Inflammatory macrophage (primary cell): Measurements from ENCODE around the gene RAB3B.

ENCODE experiments used
- DNase-seq, 2 donors: peaks; one replicate each; pipeline ENCODE4 v3.0.0-alpha.2; 2020 to 2022

Gene RAB3B

GRCh38 chr1:51956528-51957509 lies 33.7 kb downstream of the RAB3B start:
- DNase-seq, result no peak

DNA sequence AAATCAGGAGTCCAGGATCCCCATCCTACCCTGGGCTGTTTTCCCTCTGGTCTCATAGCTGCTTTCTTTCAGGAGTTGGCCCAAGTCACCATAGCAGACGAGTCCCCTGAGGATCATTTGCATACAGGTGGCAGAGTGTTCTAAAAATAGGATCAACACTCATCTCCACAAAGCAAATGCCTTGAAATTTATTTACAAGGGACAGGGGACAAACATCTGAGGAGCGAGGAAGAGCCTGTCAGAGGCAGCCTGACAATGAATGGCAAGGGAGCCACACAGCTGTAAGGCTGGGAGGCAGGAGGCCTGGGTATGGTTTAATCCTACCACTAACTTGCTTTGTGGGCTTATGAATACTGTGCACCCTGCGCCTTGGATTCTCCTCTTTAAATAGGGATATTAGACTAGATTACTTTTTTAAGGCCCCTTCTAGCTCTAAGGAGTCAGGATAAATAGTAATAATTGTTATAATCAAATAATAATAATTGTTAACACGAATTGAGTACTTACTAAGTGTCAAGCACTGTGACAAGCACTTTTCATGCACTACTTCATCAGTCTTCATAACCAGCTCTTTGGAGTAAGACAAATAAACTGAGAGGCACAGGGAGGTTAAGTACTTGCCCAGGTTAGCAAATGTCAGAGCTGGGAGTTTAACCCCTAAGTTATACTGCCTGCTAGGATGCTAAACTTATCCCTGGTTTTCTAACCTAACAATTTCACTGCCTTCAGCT lies 34.5 kb downstream of the RAB3B start:
- DNase-seq, result no peak

- no peak for DNase-seq
Observed at GRCh38 chr1:51954783-51955182, 35.7 kb downstream of the RAB3B start.

DNA sequence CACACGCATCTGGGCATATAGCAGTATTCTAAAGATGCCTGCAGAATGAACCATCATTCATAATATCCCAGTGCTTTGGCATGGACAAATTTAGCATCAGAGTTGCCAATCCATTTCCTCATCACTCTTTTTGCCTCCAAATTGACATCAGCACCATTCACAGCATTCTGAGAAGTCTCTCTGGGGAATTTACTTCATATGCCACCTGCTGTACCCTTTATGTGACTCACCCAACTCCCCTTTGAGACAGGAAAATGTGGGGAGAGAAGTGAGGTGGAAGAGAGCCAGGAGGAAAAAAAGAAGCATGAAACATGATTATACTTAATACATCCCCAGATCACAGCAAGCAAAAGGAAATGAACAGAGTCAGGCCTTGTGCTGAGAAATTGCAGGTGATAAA lies 37.4 kb downstream of the RAB3B start:
- no peak for DNase-seq

DNA sequence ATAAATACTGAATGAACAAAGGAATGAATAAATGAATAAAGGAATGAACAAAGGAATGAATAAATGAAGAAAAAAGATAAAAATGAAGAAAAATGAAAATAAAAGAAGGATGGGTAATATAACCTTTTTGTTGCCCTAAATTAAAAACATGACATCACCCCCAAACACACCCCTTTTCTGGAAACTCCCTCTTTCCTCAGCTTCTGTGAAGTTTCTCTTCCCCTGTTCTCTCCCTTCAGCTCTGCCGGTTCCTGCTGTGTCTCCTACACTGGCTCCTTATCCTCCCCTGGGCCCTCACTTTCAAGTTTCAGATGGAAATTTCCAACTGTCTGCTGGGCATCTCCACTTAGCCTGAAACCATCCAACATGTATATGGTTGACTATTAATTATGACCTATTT lies 37.9 kb downstream of the RAB3B start:
- DNase-seq, result no peak

DNA sequence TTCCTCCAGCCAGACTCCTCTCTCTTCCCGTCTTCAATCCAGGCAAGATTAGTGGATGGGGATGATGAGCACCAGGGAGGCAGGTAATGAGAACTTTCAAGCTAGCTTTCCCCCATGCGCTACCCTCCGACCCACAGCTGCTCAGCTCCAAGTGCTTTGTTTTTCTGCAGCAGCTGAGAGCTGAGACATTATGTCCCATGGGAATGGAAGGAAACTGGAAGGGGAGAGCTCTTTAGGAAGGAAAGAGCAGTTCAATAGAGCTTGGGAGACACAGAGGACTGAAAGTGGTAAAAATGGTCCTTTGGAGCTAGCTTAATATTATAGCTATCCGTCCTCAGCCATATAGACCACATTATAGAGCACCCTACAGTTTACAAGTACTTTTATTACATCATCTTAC lies 39.8 kb downstream of the RAB3B start:
- DNase-seq, result no peak

GRCh38 chr1:51949014-51949702 lies 41.3 kb downstream of the RAB3B start:
- no peak for DNase-seq

- DNase-seq, result no peak
Observed at GRCh38 chr1:51948491-51948915, 42.0 kb downstream of the RAB3B start.

DNA sequence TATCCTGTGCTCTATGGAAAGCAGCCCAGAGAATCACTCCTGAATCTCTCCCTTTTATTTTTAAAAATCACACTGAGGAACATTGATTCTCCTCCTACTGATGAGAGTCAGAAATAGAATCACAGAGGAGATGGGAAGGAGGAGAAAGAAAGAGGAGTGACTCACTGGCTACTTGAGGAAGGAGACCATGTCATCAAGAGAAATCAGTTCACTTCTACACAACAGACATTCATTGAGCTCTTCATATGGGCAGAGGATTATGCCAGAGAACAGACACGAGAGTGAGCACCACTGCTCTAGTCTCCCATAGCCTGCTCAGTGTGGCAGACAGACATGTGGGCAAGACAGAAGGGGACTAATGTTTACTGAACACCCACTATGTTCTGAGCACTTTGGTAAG lies 44.2 kb downstream of the RAB3B start:
- DNase-seq, result no peak

DNA sequence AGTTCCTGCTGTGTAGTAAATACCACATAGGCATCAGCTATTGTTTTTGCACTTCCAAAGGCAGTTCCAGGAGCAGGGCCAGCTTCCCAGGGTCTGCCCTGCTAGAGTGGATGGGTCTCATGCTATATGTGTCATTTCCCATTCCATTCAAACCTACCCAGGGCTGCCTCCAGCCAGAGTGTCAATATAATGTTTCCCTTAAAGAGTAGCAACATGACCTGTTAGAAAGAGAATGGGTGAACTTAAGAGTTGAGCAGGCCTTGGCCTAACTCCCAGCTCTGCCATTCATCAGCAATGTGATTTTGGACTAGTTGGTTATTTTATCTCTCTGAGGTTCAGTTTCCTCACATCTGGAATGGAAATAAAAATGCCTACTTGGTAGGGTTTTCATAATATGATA lies 44.9 kb downstream of the RAB3B start:
- DNase-seq, result no peak

DNA sequence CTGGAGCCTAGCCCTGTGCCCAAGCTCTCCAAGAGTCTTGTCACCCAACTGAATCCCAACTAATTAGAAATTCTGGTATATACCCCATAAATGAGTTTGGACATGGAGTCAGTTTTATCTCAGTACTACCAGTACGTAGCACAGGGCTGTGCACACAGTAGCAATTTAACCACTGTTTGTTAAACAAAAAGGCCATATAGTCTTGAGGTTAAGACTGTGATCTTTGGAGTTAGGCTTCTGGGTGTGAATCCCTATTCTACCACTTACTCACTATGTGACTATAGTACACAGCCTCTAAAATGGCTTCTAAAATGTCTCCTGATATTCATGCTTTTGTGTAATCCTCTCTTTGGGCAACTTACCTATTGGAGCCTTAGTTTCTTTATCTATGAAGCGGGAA lies 48.2 kb downstream of the RAB3B start:
- no peak for DNase-seq

DNA sequence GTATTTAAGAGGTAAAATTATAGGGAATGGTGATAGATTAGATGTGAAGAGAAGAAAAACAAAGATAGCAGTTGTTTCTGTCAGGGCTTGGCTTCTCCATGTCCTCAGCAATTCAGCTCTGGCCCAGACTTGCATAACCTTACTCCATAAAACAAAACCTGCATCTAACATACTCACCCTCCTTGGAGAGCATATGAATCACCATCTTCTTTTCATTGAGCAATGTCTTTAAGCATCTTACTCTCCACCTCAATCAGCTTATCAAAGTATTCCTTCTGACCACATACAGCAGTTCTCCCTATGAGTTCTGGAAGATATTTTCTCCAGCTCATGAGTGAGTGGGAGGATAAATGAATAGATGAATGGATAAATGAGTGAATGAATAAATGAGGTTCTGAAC lies 49.0 kb downstream of the RAB3B start:
- no peak for DNase-seq

DNA sequence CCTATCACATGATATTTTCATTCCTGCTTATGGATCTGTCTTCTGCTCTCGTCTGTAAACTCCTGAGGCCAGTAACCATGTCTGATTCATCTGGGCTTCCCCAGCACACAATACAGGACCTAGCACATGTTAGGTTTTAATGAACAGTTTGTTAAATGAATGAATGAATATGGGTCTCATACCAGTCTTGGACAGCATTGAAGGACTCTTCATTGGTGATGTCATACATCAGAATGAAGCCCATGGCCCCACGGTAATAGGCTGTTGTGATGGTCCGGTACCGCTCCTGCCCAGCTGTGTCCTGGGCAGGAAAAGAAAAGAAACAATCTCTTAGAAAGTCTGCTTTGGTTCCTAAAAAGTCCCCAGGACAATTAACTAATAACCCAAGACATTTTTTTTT lies 53.4 kb downstream of the RAB3B start:
- no peak for DNase-seq

- no peak for DNase-seq
Observed at GRCh38 chr1:51936531-51936930, 54.0 kb downstream of the RAB3B start.

GRCh38 chr1:51933344-51933743 lies 57.2 kb downstream of the RAB3B start:
- DNase-seq, result no peak

DNA sequence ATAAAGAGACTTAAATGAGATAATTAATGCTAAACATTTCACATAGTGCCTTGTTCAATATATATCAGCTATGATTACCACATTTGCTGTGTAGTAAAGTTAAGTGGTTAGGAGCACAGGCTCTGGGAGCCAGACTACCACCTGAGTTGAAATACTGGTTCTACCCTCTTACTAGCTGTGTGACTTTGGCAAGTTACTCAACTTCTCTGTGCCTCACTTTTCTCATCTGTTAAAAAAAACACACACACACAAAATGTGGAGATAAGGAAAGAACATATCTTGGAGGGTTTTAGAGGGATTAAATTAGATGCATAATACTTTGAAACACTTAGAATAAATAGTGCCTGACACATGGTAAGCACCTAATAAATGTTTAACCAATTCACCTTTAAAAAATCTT lies 60.2 kb downstream of the RAB3B start:
- no peak for DNase-seq

DNA sequence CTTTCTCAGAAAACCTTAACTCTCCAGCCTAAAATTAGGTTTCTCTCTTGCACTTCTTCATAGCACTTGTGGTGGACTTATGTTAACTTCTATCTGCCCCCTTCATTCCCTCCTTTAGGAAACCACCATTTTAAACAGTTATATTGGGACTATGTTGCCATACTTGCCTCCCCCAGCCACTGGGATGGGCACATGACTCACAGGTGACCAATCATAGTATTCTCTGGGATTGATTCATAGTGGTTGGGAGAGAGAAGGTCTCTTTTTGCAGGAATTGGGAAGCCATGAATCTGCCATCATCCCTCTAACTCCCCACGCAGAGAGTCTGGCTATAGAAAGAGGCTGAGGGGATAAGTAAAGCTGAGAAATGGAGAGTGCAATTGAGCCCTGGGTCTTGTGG lies 61.6 kb downstream of the RAB3B start:
- DNase-seq, result no peak

DNA sequence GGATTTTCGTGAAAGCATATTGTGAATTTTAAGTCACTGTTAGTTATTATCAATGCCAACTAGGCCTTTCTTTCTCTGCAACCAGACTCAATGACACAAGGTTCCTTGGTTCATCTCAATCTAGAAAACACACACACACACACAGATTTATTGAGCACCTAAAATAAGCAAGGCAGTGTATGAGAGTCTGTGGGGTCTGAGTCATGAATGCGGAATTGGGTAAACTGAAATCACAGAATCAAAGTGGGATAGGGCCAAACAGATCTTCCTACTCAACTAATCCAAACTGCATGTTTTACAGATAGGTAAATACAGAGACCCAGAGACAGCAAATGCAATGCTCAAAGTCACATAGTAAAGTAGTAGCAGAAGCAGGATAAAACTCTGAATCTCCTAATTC lies 63.5 kb downstream of the RAB3B start:
- DNase-seq, result no peak

GRCh38 chr1:51926171-51926812 lies 64.2 kb downstream of the RAB3B start:
- DNase-seq, result peak in 1 of 2 donors; percentile 6

- DNase-seq, result no peak
Observed at GRCh38 chr1:51924455-51924854, 66.0 kb downstream of the RAB3B start.

DNA sequence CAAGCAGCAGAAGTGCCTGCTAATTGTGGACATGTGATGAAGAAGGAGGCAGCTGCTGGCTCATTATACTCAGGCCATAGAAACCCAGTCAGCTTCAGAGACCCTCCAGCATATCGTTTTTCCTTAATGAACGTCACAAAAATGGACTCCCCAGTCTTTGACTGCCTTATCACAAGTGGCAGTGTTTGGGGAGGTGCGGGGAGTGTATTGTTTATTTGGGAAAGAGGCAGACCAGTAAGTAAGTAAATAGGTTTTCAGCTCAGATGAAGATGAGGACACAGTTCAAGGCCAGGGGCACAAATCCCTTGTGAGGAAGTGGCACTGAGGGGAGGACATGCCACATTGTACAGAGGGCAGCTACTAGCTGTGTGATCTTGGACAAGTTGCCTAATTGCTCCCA lies 68.5 kb downstream of the RAB3B start:
- no peak for DNase-seq

GRCh38 chr1:51920130-51920529 lies 70.4 kb downstream of the RAB3B start:
- no peak for DNase-seq

DNA sequence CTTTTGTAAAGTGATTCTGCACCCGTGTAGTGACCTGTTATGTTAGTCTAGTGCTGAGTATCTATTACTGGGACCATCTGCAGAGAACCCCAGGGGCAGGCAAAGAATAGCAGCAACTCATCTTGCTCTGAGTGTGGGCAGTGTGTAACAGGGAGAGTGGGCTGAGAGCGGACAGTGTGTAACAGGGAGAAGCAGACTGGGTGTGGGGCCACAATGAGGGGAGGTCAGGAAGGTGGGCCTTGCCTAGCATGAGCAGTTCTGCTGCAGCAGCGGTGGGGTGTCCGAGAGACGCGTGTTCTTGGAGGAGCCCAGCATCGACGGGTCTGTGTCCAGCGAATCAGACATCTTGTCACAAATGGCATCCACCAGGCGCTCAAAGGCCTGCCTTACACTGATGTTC lies 70.8 kb downstream of the RAB3B start:
- DNase-seq, result no peak
